GM13977 (cell line): ENCODE data around the gene NTM.

Experiments
- DNase-seq: peaks from one replicate; pipeline ENCODE4 v3.0.0; 2012; ENCODE audit warnings: low spot score
- CTCF ChIP-seq: IDR thresholded peaks from 2 replicates; pipeline ENCODE4 v1.5.1; 2012; ENCODE audit warnings: mild to moderate bottlenecking, control low read depth; ENCODE audit not compliant: insufficient read depth; ENCODE audit errors: extremely low read depth, missing control alignments
- in situ Hi-C: fragments of 300-500 bp; cut with MboI; formaldehyde crosslinking; loops from one replicate; pipeline ENCODE4 v1.12.0; 2022; ENCODE audit warnings: low sequenced_read_pairs, low pct_unique_long_range_greater_than_20kb, mixed read lengths, inconsistent platforms; ENCODE audit not compliant: unreplicated experiment

Gene NTM

GRCh38 chr11:131839326-131839725 lies 468.9 kb downstream of the NTM start:
- DNase-seq: no peak
- no peak for TF ChIP-seq CTCF
- in situ Hi-C loops: no loop called here

GRCh38 chr11:131840545-131840944 lies 470.1 kb downstream of the NTM start:
- no peak for DNase-seq
- no peak for TF ChIP-seq CTCF
- in situ Hi-C loops: no loop called here

- no peak for TF ChIP-seq CTCF
- no peak for DNase-seq
- in situ Hi-C loops: no loop called here
Measured at GRCh38 chr11:131841028-131841427, 470.6 kb downstream of the NTM start.

- in situ Hi-C loops: no loop called here
- no peak for TF ChIP-seq CTCF
Measured at GRCh38 chr11:131841925-131842635, 471.7 kb downstream of the NTM start.

GRCh38 chr11:131845255-131845654 lies 474.8 kb downstream of the NTM start:
- no peak for DNase-seq
- in situ Hi-C loops: no loop called here
- TF ChIP-seq CTCF: no peak

More at GRCh38 chr11:131841925-131842635, 471.7 kb downstream of the NTM start:
- no peak for DNase-seq

GRCh38 chr11:131849485-131849884 lies 479.1 kb downstream of the NTM start:
- no peak for DNase-seq
- TF ChIP-seq CTCF: no peak
- in situ Hi-C loops: no loop called here
